Neuron (in vitro differentiated cells): Measurements from ENCODE around the gene CNRIP1.

ENCODE experiments used
- H2AFZ ChIP-seq: one replicate; pipeline ENCODE4 v1.6.1; 2013; ENCODE audit warnings: low read depth, mild to moderate bottlenecking, inconsistent platforms, low read length, moderate library complexity
- H3K27me3 ChIP-seq: one replicate; pipeline ENCODE4 v1.6.1; 2013; ENCODE audit warnings: low read length; ENCODE audit not compliant: insufficient read depth
- H3K36me3 ChIP-seq: one replicate; pipeline ENCODE4 v1.6.1; 2013; ENCODE audit warnings: low read length; ENCODE audit not compliant: insufficient read depth
- H3K4me1 ChIP-seq: one replicate; pipeline ENCODE4 v1.6.1; 2013; ENCODE audit warnings: low read length; ENCODE audit not compliant: insufficient read depth
- H3K4me3 ChIP-seq: 2 replicates; pipeline ENCODE4 v1.5.1; 2013; ENCODE audit warnings: mild to moderate bottlenecking, low read length, moderate library complexity
- H3K9me3 ChIP-seq: one replicate; pipeline ENCODE4 v1.6.1; 2013; ENCODE audit warnings: low read length

CNRIP1 gene

GRCh38 chr2:68319398-68320117 is at the start of gene CNRIP1:
CNRIP1 (minus strand) TSS chr2:68319949; CDS start chr2:68319400, 549 bp downstream.
- Histone ChIP-seq H3K27me3 (no peaks in the 10 kb centered on the region), H3K4me1 (peaks cover 15% of the 10 kb centered on the region), H2AFZ (peak within 1 kb of the TSS; percentile 80), H3K9me3 (peaks cover 2% of the 10 kb centered on the region), H3K4me3 (peak within 1 kb of the TSS; percentile 58), H3K36me3 (peaks cover 13% of the 10 kb centered on the region)

GRCh38 chr2:68369337-68369734 is 49.6 kb upstream of the CNRIP1 start:
- H3K36me3 ChIP-seq: no peaks in the 10 kb centered on the region
- H2AFZ ChIP-seq: peak overlapping the region; percentile 92
- H3K4me1 ChIP-seq: peaks cover 18% of the 10 kb centered on the region
- H3K9me3 ChIP-seq: no peaks in the 10 kb centered on the region
- H3K4me3 ChIP-seq: no peak overlapping the region
- H3K27me3 ChIP-seq: no peaks in the 10 kb centered on the region

- H3K4me1 ChIP-seq: peaks cover 18% of the 10 kb centered on the region
- no peaks in the 10 kb centered on the region for H3K27me3 ChIP-seq
- no peaks in the 10 kb centered on the region for H3K9me3 ChIP-seq
- H2AFZ ChIP-seq: peak overlapping the region; percentile 92
- H3K4me3 ChIP-seq: peak overlapping the region; percentile 1
- H3K36me3 ChIP-seq: no peaks in the 10 kb centered on the region
Measured at GRCh38 chr2:68368654-68369336, 49.0 kb upstream of the CNRIP1 start.

GRCh38 chr2:68367953-68368653 is 48.4 kb upstream of the CNRIP1 start:
- peaks cover 18% of the 10 kb centered on the region for H3K4me1 ChIP-seq
- H3K27me3 ChIP-seq: no peaks in the 10 kb centered on the region
- no peaks in the 10 kb centered on the region for H3K36me3 ChIP-seq
- H3K9me3 ChIP-seq: no peaks in the 10 kb centered on the region
- peak overlapping the region; percentile 1 for H3K4me3 ChIP-seq
- H2AFZ ChIP-seq: peak overlapping the region; percentile 92

- Histone ChIP-seq H3K4me3 (no peak overlapping the region), H2AFZ (no peak overlapping the region), H3K9me3 (no peaks in the 10 kb centered on the region), H3K36me3 (no peaks in the 10 kb centered on the region), H3K4me1 (peaks cover 18% of the 10 kb centered on the region), H3K27me3 (no peaks in the 10 kb centered on the region)
Measured at GRCh38 chr2:68366083-68366560, 46.4 kb upstream of the CNRIP1 start.

- Histone ChIP-seq H3K36me3 (no peaks in the 10 kb centered on the region), H3K4me1 (peaks cover 18% of the 10 kb centered on the region), H3K9me3 (no peaks in the 10 kb centered on the region), H3K4me3 (no peak within 1 kb of the TSS), H2AFZ (no peak within 1 kb of the TSS), H3K27me3 (no peaks in the 10 kb centered on the region)
Measured at GRCh38 chr2:68365087-68365486, 45.3 kb upstream of the CNRIP1 start, which contains the start of gene PLEK. PLEK (plus strand) TSS chr2:68365282; CDS start chr2:68365352, 70 bp downstream.

GRCh38 chr2:68363721-68364120 is 44.0 kb upstream of the CNRIP1 start:
- Histone ChIP-seq H2AFZ (no peak overlapping the region), H3K27me3 (no peaks in the 10 kb centered on the region), H3K36me3 (no peaks in the 10 kb centered on the region), H3K4me3 (no peak overlapping the region), H3K9me3 (no peaks in the 10 kb centered on the region), H3K4me1 (peaks cover 12% of the 10 kb centered on the region)

- Histone ChIP-seq H3K9me3 (no peaks in the 10 kb centered on the region), H3K4me3 (no peak overlapping the region), H3K36me3 (no peaks in the 10 kb centered on the region), H3K27me3 (no peaks in the 10 kb centered on the region), H3K4me1 (peaks cover 2% of the 10 kb centered on the region), H2AFZ (peak overlapping the region; percentile 94)
Measured at GRCh38 chr2:68362749-68363148, 43.0 kb upstream of the CNRIP1 start.

- H3K4me1 ChIP-seq: no peaks in the 10 kb centered on the region
- H3K4me3 ChIP-seq: no peak overlapping the region
- H2AFZ ChIP-seq: peak overlapping the region; percentile 94
- H3K9me3 ChIP-seq: no peaks in the 10 kb centered on the region
- no peaks in the 10 kb centered on the region for H3K36me3 ChIP-seq
- H3K27me3 ChIP-seq: no peaks in the 10 kb centered on the region
Measured at GRCh38 chr2:68362069-68362468, 42.3 kb upstream of the CNRIP1 start.

GRCh38 chr2:68359889-68360288 is 40.1 kb upstream of the CNRIP1 start:
- H3K36me3 ChIP-seq: no peaks in the 10 kb centered on the region
- no peaks in the 10 kb centered on the region for H3K9me3 ChIP-seq
- H3K4me3 ChIP-seq: no peak overlapping the region
- H3K27me3 ChIP-seq: no peaks in the 10 kb centered on the region
- H3K4me1 ChIP-seq: no peaks in the 10 kb centered on the region
- no peak overlapping the region for H2AFZ ChIP-seq

- H3K4me1 ChIP-seq: no peaks in the 10 kb centered on the region
- no peaks in the 10 kb centered on the region for H3K36me3 ChIP-seq
- H3K27me3 ChIP-seq: no peaks in the 10 kb centered on the region
- no peaks in the 10 kb centered on the region for H3K9me3 ChIP-seq
- H3K4me3 ChIP-seq: no peak overlapping the region
- H2AFZ ChIP-seq: no peak overlapping the region
Measured at GRCh38 chr2:68357605-68358337, 38.0 kb upstream of the CNRIP1 start.

GRCh38 chr2:68356599-68357239 is 37.0 kb upstream of the CNRIP1 start:
- Histone ChIP-seq H3K36me3 (no peaks in the 10 kb centered on the region), H2AFZ (no peak overlapping the region), H3K9me3 (no peaks in the 10 kb centered on the region), H3K4me1 (no peaks in the 10 kb centered on the region), H3K4me3 (no peak overlapping the region), H3K27me3 (no peaks in the 10 kb centered on the region)
